Activated naive CD8-positive, alpha-beta T cell treated with anti-CD3 and anti-CD28 coated beads for 36 hours (primary cell): ENCODE data around the gene CREB3. TPM values are rescaled to one million over a fixed set of nuclear protein-coding genes. Genes with fewer than 3 reads are reported as not detected.

Experiments used
- DNase-seq: peaks from one replicate; pipeline ENCODE4 v3.0.0; 2021
- H3K27ac Mint-ChIP-seq: one replicate; pipeline ENCODE4 v1.8.0; 2022; ENCODE audit warnings: mild to moderate bottlenecking, moderate library complexity, mixed read lengths
- H3K27me3 Mint-ChIP-seq: one replicate; pipeline ENCODE4 v1.8.0; 2022; ENCODE audit warnings: mild to moderate bottlenecking, mixed read lengths
- H3K36me3 Mint-ChIP-seq: one replicate; pipeline ENCODE4 v1.8.0; 2021; ENCODE audit warnings: mild to moderate bottlenecking, mixed read lengths
- H3K4me1 Mint-ChIP-seq: one replicate; pipeline ENCODE4 v1.8.0; 2021; ENCODE audit warnings: mixed read lengths
- H3K4me3 Mint-ChIP-seq: one replicate; pipeline ENCODE4 v1.8.0; 2022; ENCODE audit warnings: mild to moderate bottlenecking, moderate library complexity, mixed read lengths
- H3K9me3 Mint-ChIP-seq: one replicate; pipeline ENCODE4 v1.8.0; 2022; ENCODE audit warnings: mixed read lengths
- total RNA-seq, 2 experiments: library from RNA; stranded (reverse); gene quantifications; one replicate each; pipeline ENCODE4 v1.2.3, GENCODE V29; 2021

CREB3 gene
- total RNA-seq, 2 experiments from 2014 or later: 23.7 to 24.5 TPM

DNA sequence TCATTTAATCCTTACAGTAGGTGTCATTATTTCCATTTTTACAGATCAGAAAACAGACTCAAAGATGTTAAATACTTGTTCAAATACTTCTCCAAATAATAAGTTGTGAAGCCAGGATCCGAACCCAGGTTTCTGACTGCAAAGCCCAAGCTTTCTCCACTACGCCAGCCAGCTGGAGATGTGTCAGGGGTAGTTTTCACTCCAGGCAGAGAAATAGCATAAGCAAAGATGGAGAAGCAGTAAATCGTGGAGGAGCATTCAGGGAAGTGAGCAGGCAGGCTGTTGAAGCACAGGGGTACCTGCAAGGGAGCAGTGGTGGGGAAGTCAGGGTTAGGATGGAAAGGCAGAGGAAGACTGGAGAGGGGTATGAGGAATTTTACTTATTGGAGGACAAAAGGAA is 3.4 kb upstream of the CREB3 start:
- Mint-ChIP-seq H3K36me3 (peaks cover 17% of the 10 kb centered on the region), H3K27ac (no peak overlapping the region), H3K4me1 (peaks cover 21% of the 10 kb centered on the region), H3K27me3 (no peaks in the 10 kb centered on the region), H3K4me3 (no peak overlapping the region), H3K9me3 (no peaks in the 10 kb centered on the region)
- no peak for DNase-seq

DNA sequence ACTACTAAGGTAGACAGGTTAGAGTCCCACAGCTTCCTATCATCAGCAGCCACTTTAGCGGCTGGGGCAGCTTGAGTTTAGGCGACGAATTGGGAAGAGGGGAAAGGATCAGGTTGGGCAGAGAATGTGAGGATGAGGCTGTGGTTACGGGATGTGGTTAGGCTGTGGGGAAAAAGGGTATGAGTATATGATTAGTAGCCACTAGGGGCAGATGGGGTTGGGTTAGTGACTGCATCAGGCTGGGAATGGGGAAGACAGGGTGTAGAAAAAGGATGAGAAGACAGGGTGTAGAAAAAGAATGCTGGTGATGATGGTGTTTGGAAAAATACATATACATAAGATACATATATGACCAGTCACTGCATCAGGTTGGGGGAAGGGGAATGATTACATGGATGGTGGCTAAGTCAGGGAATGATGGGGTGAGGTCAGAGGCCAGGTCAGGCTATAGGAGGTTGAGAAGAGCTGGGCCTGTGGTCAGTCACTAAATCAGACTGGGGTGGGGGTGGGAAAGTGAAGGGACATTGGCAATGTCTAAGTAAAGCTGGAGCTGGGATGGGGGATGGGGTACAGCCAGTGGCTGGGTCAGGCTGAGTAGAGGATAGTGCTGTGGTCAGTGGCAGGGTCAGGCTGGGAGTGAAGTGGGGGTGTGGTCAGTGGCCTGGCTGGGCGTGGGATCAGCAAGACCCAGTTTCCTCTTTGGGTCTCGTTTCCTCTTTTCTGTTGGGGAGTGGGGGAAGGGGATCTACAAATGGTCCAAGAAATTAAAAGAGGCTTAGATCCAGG is 2.6 kb upstream of the CREB3 start:
- peaks cover 24% of the 10 kb centered on the region for H3K4me1 Mint-ChIP-seq
- H3K36me3 Mint-ChIP-seq: peaks cover 9% of the 10 kb centered on the region
- peak; percentile 26 for DNase-seq
- H3K9me3 Mint-ChIP-seq: no peaks in the 10 kb centered on the region
- peak overlapping the region; percentile 7 for H3K27ac Mint-ChIP-seq
- no peak overlapping the region for H3K4me3 Mint-ChIP-seq
- no peaks in the 10 kb centered on the region for H3K27me3 Mint-ChIP-seq

DNA sequence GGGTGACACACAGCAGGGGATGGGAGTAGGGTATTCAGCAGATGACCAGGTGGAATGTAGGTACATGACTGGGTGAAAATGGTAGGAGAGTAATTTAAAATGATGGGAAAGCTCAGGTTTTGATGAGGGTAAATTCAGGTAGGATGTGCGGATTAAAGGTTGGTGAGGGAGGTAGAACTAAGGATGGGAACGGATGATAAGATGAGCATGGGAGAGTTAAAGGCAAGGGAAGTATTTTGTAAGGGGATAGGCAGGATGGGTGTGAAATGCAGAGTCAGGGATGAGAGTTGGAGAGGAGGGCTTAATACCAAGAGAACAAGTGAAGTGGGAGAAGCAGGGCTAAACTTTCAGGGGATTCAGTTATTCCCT is 2.0 kb upstream of the CREB3 start:
- Mint-ChIP-seq H3K4me1 (peaks cover 24% of the 10 kb centered on the region), H3K4me3 (no peak overlapping the region), H3K27ac (peak overlapping the region; percentile 7), H3K36me3 (peaks cover 8% of the 10 kb centered on the region), H3K9me3 (no peaks in the 10 kb centered on the region), H3K27me3 (no peaks in the 10 kb centered on the region)
- DNase-seq: no peak

DNA sequence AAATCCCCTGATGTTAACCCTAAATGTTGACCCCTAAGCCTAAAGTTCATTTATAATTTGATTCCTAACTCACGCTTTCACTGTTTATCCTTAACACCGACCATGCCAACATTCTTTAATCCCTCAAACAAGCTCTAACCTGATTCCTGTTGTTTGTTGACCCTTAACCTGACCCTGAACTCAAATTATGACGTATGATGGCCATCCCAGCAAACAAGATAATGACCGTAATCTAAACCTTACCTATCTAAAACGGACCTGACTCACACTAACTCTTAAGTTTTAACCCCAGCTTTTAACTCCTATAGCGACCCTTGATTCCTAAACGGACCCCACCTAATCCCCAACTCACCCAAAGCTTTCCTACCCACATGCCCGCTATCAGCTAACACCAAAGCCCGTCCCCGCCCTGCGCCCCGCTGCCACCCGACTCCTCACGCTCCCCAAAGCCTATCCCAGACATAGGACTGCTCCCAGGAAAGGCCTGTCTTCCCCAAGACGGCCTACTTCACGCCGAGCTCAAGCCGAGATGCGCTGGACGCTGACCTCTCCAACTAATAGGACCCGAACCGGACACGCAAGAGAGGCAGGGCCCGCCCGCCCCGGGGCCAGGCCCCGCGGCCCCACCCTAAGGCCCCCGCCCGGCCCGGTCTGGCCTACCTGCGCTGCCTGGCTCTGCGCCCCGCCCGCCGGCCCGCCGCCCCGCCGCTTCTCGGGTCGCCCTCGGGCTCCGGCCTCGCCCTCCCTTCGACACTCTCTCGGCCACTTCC is 866 bp upstream of the CREB3 start:
- Mint-ChIP-seq H3K36me3 (peaks cover 6% of the 10 kb centered on the region), H3K27ac (peak overlapping the region; percentile 89), H3K27me3 (no peaks in the 10 kb centered on the region), H3K4me3 (no peak overlapping the region), H3K9me3 (no peaks in the 10 kb centered on the region), H3K4me1 (peaks cover 22% of the 10 kb centered on the region)
- no peak for DNase-seq

DNA sequence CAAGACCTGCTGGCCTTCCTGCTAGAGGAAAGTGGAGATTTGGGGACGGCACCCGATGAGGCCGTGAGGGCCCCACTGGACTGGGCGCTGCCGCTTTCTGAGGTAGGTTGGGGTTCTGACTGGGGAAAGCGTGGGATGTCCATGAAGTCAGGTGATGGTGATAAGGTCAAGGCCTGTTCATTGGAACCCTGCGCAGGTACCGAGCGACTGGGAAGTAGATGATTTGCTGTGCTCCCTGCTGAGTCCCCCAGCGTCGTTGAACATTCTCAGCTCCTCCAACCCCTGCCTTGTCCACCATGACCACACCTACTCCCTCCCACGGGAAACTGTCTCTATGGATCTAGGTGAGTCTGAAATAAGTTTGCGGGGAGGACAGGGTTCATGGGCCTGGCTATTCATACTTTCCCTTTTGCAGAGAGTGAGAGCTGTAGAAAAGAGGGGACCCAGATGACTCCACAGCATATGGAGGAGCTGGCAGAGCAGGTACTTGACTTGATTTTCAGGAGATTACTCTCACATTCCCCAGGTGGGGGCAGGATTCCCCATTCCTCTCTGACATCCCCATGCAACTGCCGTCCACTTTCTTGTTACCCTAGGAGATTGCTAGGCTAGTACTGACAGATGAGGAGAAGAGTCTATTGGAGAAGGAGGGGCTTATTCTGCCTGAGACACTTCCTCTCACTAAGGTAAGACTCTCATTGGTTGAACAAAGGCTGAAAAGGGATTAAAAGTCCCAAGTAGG is 505 bp downstream of the CREB3 start:
- no peaks in the 10 kb centered on the region for H3K27me3 Mint-ChIP-seq
- H3K9me3 Mint-ChIP-seq: no peaks in the 10 kb centered on the region
- H3K27ac Mint-ChIP-seq: peak overlapping the region; percentile 89
- H3K4me3 Mint-ChIP-seq: no peak overlapping the region
- DNase-seq: peak; percentile 41
- peaks cover 16% of the 10 kb centered on the region for H3K4me1 Mint-ChIP-seq
- H3K36me3 Mint-ChIP-seq: peaks cover 9% of the 10 kb centered on the region

DNA sequence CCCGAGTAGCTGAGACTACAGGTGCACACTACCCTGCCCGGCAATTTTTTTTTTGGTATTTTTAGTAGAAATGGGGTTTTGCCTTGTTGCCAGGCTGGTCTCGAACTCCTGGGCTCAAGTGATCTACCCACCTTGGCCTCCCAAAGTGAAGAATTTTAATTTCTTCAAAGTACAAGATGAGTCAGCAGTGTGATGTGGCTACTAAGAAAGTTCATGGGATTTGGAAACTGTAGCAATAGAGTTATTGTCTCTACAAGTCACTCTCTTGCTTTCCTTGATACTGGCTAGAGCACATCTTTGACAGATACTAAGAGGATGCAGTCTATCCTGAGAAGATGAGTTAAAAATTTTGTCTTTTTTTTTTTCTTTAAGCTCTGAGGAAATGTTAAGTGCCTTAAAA is 1.6 kb downstream of the CREB3 start:
- Mint-ChIP-seq H3K4me3 (no peak overlapping the region), H3K9me3 (no peaks in the 10 kb centered on the region), H3K27me3 (no peaks in the 10 kb centered on the region), H3K27ac (no peak overlapping the region), H3K4me1 (peaks cover 16% of the 10 kb centered on the region), H3K36me3 (peaks cover 14% of the 10 kb centered on the region)
- DNase-seq: no peak

DNA sequence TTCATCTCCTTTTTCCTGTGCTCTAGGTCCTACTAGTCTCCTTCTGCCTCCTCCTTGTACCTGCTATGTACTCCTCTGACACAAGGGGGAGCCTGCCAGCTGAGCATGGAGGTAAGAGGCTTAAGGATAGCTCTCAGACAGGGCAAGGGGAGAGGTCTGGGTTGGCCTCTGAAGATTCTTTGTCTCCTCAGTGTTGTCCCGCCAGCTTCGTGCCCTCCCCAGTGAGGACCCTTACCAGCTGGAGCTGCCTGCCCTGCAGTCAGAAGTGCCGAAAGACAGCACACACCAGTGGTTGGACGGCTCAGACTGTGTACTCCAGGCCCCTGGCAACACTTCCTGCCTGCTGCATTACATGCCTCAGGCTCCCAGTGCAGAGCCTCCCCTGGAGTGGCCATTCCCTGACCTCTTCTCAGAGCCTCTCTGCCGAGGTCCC is 3.8 kb downstream of the CREB3 start:
- Mint-ChIP-seq H3K27ac (no peak overlapping the region), H3K4me1 (peaks cover 13% of the 10 kb centered on the region), H3K9me3 (no peaks in the 10 kb centered on the region), H3K36me3 (peaks cover 12% of the 10 kb centered on the region), H3K4me3 (no peak overlapping the region), H3K27me3 (no peaks in the 10 kb centered on the region)
- peak; percentile 64 for DNase-seq

DNA sequence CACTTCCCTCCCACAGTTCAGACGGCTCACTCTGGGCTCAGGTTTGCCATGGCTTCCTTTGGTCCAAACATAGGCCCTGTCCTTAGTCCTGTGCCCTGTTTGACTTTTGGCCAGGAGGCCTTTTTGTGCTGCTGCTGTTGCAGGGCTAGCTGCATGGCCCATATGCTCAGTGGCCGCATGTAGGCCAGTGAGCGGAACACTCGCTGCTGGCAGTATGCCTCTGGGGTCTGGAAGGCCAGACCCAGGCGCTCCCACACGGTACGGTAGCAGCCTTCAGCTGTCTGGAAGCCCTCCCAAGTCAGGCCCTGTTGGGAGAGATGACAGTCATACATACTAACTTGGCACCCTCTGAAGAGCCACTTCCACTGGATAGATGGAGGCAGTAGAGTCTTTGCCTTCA is 4.7 kb downstream of the CREB3 start:
- no peak for DNase-seq
- H3K36me3 Mint-ChIP-seq: peaks cover 12% of the 10 kb centered on the region
- H3K4me3 Mint-ChIP-seq: no peak overlapping the region
- H3K4me1 Mint-ChIP-seq: peaks cover 18% of the 10 kb centered on the region
- no peak overlapping the region for H3K27ac Mint-ChIP-seq
- H3K9me3 Mint-ChIP-seq: no peaks in the 10 kb centered on the region
- no peaks in the 10 kb centered on the region for H3K27me3 Mint-ChIP-seq

DNA sequence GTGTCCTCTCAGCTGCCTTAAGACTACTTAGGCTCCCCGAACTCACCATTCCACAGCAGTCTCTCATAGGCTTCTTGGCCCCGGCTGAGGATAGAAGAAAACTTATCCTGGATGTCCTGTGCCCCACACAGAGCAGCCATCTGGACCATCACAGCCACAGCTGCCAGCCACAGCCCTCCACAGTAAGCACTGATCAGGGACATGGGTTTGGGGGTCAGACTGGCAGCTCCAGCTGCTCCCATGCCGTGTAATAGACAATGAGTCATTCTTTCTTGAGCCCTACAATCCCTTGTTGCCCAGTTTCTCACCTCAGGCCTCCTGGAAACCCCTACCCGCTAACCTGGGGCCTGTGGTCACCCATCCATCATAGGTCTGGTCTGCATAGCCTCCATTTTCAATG is 5.7 kb downstream of the CREB3 start:
- Mint-ChIP-seq H3K4me1 (peaks cover 19% of the 10 kb centered on the region), H3K9me3 (no peaks in the 10 kb centered on the region), H3K27me3 (no peaks in the 10 kb centered on the region), H3K36me3 (peaks cover 12% of the 10 kb centered on the region), H3K4me3 (no peak overlapping the region), H3K27ac (no peak overlapping the region)
- DNase-seq: no peak

DNA sequence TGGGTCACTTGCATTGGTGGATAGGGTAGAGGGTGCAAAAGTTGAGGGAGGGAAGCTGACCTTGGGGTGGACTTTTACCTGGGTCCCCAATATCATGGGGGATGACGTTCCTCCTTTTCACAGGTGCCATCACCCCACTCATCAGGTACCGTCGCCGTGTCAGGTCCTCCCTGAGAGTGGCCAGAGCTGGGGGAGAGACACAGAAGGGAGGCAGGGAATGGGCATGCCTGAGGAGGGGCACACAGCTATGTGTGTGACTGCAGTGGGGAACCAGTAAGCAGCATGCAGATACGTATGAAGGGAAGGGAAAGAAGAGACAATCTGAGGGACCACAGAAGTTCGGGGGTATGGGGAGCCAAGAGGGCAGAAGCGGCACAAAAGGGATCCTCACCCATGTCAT is 6.5 kb downstream of the CREB3 start:
- Mint-ChIP-seq H3K27ac (no peak overlapping the region), H3K36me3 (peaks cover 14% of the 10 kb centered on the region), H3K27me3 (no peaks in the 10 kb centered on the region), H3K4me3 (no peak overlapping the region), H3K4me1 (peaks cover 15% of the 10 kb centered on the region), H3K9me3 (no peaks in the 10 kb centered on the region)
- DNase-seq: no peak

DNA sequence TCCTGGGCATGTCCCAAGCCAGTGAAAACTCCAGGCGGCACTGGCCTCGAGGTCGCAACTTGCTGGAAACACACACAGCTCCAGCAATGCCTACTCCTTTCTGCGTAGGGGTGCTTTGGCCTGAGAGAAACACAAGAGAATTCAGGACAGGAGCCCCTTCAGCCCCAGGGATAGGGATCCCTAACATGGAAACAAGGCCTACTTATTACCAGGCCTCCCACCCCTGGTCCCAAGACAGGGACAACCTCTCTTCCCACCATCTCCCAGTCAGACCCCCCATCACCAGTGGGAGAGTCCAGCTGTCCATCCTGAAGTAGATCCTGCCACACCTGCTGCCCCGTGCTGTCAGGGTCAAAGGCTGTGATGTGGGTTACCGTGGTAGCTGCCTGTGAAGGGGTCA is 7.8 kb downstream of the CREB3 start:
- Mint-ChIP-seq H3K4me3 (no peak overlapping the region), H3K27ac (no peak overlapping the region), H3K36me3 (peaks cover 14% of the 10 kb centered on the region), H3K27me3 (no peaks in the 10 kb centered on the region), H3K4me1 (peaks cover 11% of the 10 kb centered on the region), H3K9me3 (no peaks in the 10 kb centered on the region)
- no peak for DNase-seq

DNA sequence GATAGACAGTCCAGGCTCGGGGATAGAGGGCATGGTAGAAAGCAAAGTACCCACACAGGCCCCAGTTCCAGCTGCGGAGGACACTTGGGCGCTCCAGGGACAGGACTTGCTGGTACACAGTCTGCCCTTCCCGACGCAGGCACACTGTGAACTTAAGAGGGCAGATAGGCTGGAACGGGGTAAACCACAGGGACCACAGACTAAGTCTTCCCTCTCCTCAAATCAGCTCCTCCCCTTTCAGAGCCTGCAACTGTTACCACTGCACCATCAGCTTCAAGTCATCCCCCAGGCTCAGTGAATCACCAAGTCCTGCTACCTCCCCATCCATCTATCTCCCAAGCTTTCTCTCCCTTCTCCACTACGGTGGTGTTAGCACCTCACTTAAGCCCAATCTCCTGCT is 9.3 kb downstream of the CREB3 start:
- H3K27me3 Mint-ChIP-seq: no peaks in the 10 kb centered on the region
- H3K4me3 Mint-ChIP-seq: no peak overlapping the region
- H3K9me3 Mint-ChIP-seq: no peaks in the 10 kb centered on the region
- peaks cover 23% of the 10 kb centered on the region for H3K4me1 Mint-ChIP-seq
- no peak for DNase-seq
- no peak overlapping the region for H3K27ac Mint-ChIP-seq
- peaks cover 20% of the 10 kb centered on the region for H3K36me3 Mint-ChIP-seq

DNA sequence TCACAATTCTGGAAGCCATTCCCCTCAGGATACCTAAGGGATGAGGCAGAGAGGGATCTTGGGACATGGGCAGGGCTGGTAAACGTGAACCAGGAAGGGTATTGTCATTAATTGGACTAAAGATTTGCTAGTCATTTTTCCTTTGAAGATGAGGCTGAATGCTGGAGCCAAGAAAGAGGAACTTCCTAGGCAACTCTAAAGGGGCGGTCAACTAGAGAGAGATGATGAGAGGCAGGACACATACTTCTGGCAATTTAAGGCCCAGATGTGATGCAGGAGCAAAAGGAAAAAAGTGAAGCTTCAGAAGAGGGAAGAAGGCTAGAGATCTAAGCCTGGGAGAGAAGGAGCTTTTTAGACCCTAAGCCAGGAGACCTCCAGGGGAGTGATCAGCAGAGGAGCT is 11.0 kb downstream of the CREB3 start:
- peaks cover 35% of the 10 kb centered on the region for H3K4me1 Mint-ChIP-seq
- DNase-seq: no peak
- no peak overlapping the region for H3K27ac Mint-ChIP-seq
- H3K36me3 Mint-ChIP-seq: peaks cover 18% of the 10 kb centered on the region
- H3K27me3 Mint-ChIP-seq: no peaks in the 10 kb centered on the region
- H3K4me3 Mint-ChIP-seq: no peak overlapping the region
- no peaks in the 10 kb centered on the region for H3K9me3 Mint-ChIP-seq

DNA sequence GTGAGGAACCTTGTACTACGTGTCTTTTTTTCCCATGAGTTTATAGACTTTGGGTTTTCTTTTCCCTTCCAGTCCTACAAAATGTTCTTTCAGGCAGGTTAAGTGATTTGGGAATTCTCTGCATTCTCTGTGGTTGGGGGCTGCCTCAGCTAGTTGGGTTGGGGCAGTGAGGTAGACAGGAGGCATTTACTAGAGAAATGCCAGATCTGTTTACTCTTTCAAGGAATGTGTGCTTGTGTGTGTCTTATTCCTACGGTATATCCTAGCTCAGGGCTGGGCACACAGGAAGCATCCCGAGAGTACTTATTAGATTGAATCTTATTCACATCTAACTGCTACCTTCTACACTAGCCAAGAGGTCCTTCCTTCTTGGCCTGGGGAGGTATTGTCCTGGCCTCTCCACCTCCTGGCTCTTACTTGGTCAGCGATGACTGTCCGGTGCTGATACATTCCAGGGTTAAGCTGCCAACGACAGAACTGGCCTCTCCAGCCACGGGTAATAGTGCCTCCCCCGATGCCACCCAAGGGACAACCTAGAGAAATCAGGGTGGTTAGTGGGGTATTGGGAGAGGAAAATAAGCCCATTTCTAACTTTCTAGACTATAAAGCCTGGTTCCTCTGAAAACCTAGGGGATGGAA is 11.5 kb downstream of the CREB3 start:
- H3K9me3 Mint-ChIP-seq: no peaks in the 10 kb centered on the region
- DNase-seq: no peak
- peaks cover 35% of the 10 kb centered on the region for H3K4me1 Mint-ChIP-seq
- peaks cover 13% of the 10 kb centered on the region for H3K36me3 Mint-ChIP-seq
- no peak overlapping the region for H3K4me3 Mint-ChIP-seq
- H3K27me3 Mint-ChIP-seq: no peaks in the 10 kb centered on the region
- H3K27ac Mint-ChIP-seq: no peak overlapping the region

DNA sequence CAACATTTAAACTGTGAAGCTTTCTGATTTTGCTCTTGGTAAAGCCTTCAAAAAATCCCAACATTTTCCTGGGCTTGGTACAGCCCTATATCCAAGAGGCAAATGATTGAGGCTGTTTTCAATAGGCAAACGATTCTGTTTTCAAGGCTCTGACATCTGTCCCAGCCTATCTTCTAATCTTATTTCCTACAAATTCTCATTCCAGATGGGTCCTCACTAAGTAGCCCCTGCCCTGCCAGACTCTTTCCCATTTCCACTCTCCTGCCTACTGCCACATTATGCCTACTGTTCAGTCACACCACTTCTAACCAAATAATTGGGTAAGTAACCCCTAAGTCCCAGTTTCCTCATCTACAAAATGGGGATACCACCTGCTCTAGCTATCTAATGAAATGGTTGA is 13.1 kb downstream of the CREB3 start:
- no peak for DNase-seq
- no peak overlapping the region for H3K4me3 Mint-ChIP-seq
- H3K36me3 Mint-ChIP-seq: peaks cover 13% of the 10 kb centered on the region
- no peak overlapping the region for H3K27ac Mint-ChIP-seq
- H3K27me3 Mint-ChIP-seq: no peaks in the 10 kb centered on the region
- H3K4me1 Mint-ChIP-seq: peaks cover 40% of the 10 kb centered on the region
- no peaks in the 10 kb centered on the region for H3K9me3 Mint-ChIP-seq
